SH-SY5Y (cell line): ENCODE measurements around the gene AKAP11.

ENCODE experiments used
- GATA2 ChIP-seq: IDR thresholded peaks from 2 replicates; pipeline ENCODE4 v1.6.1; 2011; ENCODE audit warnings: mild to moderate bottlenecking, low read depth, low read length
- GATA3 ChIP-seq: IDR thresholded peaks from 2 replicates; pipeline ENCODE4 v1.6.1; 2011; ENCODE audit warnings: low read depth, mild to moderate bottlenecking, low read length, moderate library complexity

AKAP11 gene, protein sequence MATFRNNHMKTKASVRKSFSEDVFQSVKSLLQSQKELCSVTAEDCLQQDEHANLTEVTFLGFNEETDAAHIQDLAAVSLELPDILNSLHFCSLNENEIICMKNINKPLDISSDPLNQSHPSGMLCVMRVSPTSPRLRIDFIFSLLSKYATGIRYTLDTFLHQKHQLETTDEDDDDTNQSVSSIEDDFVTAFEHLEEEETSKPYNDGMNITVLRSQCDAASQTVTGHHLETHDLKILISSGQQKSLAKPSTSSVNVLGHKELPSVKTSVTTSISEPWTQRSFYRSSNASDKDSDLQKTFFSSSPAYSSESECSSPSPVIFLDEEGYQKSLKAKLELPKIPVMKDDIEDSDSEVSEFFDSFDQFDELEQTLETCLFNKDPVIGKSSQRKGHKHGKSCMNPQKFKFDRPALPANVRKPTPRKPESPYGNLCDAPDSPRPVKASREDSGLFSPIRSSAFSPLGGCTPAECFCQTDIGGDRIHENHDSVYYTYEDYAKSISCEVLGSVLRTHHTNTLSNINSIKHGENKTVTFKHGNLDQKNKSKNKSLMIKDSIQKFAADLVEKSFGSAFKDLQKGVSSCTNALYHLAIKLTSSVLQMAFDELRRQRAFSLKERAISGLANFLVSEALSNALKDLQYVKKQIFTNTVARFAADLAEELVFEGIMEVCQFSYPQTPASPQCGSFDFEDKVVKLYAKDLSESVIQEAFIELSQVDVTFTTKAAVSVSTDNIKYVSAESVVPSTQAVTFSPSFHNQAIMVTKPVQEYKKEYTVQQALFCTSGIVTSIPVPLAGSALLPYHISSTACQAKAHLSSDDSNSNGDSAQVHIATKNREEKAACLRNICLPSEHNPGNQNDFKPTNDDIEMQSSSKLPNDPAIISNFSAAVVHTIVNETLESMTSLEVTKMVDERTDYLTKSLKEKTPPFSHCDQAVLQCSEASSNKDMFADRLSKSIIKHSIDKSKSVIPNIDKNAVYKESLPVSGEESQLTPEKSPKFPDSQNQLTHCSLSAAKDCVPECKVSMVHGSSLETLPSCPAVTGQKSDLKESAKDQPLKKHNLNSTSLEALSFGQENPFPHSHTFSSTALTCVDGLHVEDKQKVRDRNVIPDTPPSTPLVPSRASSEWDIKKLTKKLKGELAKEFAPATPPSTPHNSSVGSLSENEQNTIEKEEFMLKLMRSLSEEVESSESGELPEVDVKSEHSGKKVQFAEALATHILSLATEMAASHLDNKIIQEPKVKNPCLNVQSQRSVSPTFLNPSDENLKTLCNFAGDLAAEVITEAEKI (N-terminal part only)

GRCh38 chr13:42272115-42272803 is at the start of gene AKAP11:
AKAP11 (plus strand) TSS chr13:42272152; CDS start chr13:42286349, 14,197 bp downstream.
- TF ChIP-seq GATA2: no peak
- TF ChIP-seq GATA3: no peak

GRCh38 chr13:42223681-42224080 is 48.3 kb upstream of the AKAP11 start:
- TF ChIP-seq GATA2 (no peak), GATA3 (no peak)

- TF ChIP-seq GATA2 (no peak), GATA3 (no peak)
These were observed 46.9 kb upstream of the AKAP11 start for GRCh38 chr13:42225051-42225450.

DNA sequence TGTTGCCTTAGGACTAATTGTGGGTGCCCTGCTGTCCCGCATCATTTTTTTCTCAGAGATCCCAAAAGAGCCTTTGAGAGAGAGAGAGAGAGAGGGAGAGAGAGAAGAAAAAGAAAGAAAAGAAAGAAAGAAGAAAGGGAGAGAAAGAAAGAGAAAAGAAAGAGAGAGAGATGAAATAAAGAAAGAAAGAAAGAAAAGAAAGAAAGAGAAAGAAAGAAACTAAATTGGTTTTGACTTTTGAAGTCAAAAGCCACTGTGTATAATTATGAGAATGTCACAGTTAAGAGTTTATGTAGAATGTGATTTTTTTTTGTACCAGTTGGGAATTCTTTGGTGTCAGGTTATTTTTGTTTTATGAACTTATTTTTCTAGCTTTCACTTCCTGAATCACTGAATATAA is 43.4 kb upstream of the AKAP11 start:
- TF ChIP-seq GATA3 (no peak), GATA2 (no peak)

GRCh38 chr13:42229287-42229686 is 42.7 kb upstream of the AKAP11 start:
- TF ChIP-seq GATA2 (no peak), GATA3 (no peak)

- TF ChIP-seq GATA2 (no peak), GATA3 (no peak)
These were observed 39.3 kb upstream of the AKAP11 start for GRCh38 chr13:42232671-42233070.

DNA sequence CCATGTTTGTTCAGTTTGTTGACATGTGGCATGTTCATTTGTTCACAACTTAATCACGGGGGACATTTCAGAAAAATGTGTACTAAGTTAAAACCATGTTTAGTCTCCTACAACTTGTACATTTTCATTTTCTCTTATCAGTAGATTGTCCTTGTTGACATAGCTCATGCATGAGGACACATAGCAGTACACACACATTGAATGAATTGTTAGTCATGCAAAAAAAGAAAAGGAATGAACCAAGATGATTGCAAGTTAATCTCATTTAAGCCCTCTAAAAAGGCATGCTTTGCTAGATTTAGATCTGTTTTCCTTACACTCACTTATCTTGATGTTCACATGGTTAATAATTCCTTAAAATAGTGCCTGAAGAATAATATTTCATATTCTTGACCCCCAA is 38.2 kb upstream of the AKAP11 start:
- no peak for TF ChIP-seq GATA2
- TF ChIP-seq GATA3: no peak

DNA sequence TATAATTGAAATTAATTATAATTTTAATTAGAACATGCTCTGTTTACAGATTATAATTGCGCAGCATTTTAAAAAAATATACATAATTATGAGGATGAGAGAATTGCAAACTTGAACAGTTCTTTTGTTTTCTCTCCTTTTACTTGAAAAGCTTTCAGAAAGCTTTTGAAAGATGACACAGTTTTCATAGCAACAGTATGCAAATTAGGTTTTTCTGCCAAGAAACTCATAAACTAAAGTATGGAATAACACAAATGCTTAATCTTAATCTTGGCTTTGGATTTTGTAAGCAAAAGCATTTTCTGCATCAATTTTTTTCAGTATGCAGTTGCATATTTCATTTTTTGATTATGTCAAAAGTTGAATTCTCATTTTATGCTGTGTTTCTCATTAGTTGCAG is 32.8 kb upstream of the AKAP11 start:
- TF ChIP-seq GATA2: no peak
- TF ChIP-seq GATA3: no peak

DNA sequence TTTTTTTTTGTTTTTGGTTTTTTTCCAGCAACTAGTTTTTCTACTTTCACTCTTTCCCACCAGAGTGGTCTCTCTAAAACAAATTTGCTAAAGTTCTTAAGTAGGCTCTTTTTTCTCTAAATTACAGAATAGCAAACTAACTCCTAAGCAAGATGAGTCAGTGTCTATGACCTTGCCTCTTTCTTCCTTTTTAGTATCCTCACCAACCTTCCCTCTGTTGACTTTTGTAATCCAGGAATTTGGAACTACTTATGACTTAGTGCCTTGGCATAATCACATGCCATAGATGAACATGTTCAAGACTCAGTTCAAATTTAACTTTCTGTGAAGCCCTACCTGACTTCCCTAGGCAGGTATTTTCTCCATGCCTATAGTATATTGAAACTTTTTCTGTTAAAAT is 32.3 kb upstream of the AKAP11 start:
- TF ChIP-seq GATA3: no peak
- no peak for TF ChIP-seq GATA2

DNA sequence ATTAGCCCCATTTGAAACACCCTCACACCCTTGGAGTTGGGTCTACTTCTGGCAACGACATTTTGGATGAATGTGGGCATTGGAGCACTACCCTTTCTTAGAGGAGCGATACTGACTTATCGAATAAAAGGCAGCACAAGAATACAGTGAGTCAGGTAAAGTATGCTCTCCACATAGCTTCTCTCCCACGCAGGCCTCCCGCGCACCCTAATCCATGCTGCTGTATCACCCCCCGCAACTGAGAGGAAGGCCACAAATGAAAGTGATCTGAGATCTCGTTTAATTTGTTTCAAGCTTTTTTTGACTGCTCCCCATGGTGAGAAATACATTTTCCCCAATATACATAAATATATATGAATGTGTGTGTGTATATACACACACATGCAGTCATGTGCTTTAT is 25.4 kb upstream of the AKAP11 start:
- no peak for TF ChIP-seq GATA3
- no peak for TF ChIP-seq GATA2

GRCh38 chr13:42247883-42248282 is 24.1 kb upstream of the AKAP11 start:
- TF ChIP-seq GATA2 (no peak), GATA3 (no peak)

- TF ChIP-seq GATA2 (no peak), GATA3 (no peak)
These were observed 16.1 kb upstream of the AKAP11 start for GRCh38 chr13:42255886-42256285.

DNA sequence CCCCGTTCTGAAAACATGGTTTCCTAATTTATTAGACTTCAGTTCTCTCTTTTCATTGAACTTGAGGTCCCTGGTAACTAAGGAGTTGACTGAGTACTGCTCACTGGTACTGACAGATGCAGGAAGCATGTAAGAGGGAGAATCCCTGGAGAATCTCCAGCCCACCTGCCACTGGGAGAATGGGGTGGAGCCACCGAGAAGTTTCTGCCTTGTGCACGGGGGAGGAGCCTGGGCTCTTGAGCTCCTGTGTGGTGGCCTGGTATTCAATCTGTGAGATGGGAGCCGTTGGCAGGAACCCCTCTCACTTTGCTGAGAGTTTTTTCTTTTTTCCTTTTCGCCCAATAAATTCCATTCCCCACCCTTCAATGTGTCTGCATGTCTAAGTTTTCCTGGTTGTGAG is 13.2 kb upstream of the AKAP11 start:
- no peak for TF ChIP-seq GATA3
- no peak for TF ChIP-seq GATA2
